ENCODE measurements around the gene PODN.

Gene PODN

DNA sequence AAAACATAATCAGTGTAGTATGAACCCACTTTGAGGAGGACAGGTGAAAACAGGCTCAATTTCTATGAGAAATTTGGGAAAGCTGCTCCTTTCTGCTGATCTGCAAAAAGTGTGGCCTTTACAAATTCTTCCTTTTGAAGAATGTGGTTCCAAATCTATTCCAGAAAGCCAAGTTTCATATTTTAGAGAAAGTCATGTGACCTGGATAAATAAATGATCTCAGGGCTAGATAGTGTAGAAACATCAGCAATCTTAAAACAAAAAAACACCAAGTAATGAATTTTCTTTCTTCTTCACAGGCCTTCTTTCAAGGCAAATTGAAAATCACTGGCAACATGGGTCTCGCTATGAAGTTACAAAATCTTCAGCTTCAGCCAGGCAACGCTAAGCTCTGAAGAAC is 11.7 kb upstream of the PODN start:
- no peak for DNase-seq

DNA sequence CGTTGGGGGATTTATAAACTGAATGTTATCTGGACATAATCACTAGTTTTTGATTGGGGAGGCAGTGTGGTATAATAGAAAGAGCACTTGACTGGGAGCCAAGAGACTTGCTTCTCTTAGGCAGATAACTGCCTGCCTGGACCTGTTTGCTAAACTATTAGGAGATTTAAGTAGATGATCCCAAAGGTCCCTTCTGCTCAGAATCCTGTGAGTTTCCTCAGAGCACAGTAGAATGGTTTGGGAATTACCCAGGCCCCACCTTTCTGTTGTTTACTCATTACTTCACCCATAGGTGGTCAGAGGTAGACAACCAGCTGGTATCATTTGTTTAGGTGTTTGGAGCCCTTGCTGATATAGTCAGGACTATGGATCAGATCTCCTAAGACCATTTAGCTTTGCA is 10.3 kb upstream of the PODN start:
- DNase-seq, result no peak

DNA sequence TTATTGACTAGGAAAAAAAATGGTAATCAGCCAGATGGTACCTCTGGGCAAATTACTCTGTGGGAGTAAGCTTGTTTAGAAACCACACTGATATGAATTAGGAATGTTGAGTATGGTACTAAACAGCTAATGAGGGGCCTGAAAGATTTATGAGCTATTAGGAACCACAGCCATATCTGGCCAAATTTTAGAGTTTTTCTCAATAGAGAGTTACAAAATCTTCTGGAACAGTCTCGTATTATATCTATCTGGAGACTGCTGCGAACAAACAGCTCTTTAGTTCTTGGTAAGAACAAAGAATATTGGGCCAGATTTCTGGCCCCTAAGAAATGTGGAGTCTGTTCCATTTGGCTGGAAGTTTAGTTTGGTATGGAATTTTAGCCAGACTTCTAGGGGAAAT is 4.9 kb upstream of the PODN start:
- no peak for DNase-seq

DNA sequence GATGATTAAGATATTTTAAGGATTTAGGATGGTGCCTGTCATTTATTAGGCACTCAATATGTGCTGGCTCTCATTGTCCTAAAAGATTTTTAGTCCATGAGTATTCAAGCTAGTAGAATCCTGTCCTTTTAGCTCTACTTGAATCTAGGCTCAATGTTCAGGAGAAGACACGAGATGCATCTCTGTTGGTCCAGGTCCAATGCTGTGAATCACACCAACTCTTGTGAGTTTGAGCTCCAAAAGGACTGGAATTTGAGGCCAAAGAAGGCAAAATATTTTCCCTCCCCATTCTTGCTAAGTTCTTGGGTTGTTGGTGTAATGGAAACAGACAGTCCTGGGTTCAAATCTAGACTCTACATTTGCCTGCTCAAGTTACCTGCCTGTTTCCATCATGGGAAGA is 1.4 kb upstream of the PODN start:
- no peak for DNase-seq

DNA sequence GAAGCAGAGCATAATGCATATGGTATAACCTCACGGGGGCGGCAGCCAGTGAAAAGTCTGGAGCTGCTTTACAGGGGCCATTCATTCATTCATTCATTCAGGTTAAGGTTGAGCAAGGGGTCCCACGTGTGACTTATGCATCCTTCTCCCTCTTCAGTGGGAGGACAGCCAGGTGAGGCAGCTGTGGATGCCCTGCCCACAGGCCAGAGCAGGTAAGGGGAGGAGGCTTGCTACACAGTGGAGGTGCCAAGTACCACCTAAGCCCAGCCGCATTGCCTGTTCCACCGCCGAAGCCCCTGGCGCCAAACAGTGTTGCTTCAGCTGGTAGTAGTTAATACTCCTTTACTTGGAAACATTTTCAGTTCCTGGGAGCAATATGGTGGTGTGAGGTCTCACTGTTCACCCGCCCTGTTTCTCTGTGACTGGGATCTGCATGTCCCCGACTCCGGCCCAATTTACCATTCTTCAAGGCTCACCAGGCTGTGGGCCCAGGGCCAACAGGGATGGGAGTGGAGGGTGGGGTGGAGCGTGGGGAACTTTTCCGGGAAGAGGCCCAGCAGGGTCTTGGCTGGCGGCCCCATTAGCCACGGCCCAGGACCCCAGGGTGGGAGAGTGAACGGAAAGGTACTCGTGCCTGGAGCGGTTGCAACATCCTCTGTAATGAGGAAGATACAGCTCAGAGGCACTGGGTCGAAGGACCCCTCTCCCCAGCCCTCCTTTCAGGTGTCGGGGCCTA is 722 bp upstream of the PODN start:
- no peak for DNase-seq

DNA sequence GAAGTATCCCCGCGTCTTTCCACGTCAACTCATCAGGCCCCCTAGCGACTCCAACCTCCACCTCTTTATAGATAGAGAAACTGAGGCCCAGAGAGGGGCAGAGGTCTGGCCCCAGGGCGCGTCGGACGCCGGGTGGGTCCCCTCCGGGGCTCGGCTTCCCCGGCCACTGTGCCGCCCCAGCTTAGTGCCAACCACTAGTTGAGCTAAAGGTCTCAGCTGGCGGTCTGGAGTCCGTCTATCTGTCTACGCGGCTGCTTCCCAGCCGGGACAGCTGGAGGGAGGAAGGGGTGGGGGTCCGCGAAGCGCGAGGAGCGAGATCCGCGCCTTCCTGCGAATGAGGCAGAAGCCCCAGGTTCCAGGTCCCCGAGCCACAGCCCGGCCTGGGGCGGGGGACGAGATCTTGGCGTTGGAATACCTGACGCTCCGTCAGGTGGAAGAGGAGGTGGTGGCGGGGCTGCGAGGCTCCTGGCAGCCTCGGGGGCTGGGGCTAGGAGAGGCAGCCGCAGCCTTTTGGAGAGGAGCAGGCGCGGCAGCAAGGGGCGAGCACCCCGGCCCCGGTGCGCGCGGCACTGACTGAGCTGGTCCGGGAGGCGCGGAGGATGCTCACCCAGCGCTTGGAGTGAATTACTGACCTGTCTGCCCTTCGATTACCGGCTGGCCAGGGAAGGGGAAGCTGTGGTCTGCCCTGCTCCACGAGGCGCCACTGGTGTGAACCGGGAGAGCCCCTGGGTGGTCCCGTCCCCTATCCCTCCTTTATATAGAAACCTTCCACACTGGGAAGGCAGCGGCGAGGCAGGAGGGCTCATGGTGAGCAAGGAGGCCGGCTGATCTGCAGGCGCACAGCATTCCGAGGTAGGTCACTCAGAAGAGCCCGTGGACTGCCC is 937 bp downstream of the PODN start:
- DNase-seq, result no peak

DNA sequence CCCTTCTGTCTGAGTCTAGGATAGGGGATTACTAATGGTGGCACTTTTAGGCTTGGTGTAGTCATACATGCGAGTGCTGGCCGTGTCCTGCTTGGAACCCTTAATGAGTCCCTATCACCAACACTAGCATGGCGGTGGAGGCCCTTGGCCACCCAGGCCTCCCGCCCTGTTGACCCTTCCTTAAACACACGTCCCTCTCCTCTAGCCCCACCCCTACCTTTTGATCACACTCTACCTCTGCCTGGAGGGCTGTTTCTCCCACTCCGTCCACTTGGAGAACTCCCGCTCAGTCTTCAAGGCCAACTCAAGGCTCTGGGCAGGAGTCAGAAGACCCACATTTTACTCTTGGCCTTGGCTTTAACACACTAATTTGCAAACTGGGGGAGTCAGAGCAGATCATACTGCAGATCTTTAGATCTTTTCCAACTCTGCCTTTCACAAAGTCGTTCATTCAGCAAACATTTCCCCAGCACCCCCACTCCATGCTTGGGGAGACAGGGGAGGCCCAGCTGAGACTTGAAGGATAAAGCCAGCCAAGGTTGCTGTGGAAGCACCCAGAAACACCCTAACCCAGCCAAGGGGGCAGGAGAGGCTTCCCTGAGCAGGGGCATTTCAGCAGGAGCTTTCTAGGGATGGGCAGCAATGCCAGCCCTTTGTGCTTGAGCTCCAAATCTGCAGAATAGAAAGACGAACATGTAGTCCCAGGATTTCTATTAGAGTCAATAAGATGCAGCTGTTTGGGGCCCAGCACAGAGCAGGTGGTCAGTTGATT is 1.9 kb downstream of the PODN start:
- no peak for DNase-seq

DNA sequence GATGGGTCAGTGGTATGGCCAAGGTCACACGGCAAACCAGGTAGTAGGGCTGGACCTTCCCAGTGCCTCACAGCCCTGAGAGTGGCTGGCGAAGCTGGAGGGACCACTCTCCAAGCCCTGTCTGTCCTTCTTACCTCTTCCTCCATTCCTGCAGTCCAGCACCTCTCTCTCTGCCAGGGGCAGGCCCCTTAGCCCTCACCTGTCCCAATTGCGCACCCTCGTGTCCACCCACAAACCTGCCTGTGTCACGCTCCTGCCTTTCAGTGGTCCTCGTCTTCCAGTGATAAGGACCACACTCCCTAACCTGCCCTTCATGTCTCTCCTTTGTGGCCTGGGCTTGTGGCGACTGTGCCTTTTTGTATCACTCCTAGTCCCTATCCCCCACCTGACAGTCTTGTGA is 3.4 kb downstream of the PODN start:
- no peak for DNase-seq

DNA sequence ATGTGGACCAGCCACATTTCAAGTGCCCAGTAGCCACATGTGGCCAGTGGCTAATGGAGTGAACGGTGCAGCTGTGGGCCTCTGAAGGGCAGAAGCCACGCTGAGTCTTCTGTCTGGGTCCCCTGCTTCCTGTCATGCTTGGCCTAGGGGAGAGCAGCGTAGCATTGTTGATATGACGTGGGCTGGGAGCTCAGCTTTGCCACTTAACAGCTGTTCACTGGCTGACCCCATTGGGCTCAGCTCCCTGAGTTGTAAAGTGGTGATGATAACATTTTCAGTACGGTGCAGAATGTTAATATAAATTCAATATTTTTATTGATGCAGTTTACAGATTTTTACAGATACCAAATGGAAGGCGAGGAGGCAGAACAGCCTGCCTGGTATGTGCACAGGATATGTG is 4.5 kb downstream of the PODN start:
- no peak for DNase-seq

DNA sequence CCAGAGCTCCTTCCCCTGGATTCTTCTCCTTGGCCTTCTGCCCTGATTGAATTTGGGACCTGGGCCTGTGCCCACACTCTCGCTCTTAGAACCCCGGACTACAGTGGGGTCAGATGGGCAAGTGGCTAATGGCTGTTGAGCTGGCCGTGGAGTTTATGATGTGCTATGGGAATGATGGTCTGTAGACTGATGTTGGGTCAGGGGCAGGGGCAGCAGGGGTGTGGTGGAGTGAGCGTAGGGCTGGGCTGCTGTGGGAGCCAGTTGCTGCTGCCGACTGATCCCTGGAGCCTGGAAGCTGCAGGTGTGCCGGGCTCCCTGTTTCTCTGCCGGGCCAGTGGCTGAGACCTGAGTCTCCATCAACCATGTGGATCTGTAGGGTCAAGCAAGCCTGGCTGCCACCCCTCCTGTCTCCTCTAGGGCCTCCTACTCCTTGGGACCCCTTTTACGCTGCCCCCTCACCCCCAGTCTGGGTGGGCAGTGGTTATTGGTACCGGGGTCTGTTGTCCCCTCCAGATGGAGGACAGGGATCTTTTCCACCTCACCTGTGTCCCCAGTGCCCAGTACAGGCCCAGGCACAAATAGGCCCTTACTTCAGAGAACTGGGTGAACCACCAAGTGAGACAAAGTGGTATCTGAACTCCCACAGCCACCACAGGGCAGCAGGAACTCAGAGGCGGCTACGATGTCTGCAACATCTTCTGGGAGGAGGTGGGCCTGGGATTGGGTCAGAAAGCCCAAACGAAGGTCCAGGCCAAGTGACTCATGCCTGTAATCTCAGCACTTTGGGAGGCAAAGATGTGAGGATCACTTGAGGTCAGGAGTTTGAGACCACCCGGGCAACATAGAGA is 5.1 kb downstream of the PODN start:
- DNase-seq, result no peak

DNA sequence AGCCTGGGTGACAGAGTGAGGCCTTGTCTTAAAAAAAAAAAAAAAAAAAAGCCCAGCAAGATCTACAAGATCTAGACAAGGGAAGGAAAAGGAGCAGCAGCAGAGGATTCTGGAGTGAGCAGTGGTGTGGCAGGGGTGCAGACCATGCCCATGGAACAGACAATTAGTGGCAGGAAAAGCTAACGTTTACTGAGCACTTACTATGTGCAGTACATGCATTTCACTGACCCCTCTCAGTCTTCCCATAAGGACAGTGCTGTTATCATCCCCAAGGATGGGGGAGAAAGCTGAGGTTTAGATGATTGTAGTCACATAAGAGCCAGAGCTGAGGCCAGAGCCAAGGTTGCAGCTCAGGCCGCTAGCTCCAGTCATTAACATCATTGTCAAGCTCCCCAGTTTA is 5.9 kb downstream of the PODN start:
- DNase-seq, result no peak

DNA sequence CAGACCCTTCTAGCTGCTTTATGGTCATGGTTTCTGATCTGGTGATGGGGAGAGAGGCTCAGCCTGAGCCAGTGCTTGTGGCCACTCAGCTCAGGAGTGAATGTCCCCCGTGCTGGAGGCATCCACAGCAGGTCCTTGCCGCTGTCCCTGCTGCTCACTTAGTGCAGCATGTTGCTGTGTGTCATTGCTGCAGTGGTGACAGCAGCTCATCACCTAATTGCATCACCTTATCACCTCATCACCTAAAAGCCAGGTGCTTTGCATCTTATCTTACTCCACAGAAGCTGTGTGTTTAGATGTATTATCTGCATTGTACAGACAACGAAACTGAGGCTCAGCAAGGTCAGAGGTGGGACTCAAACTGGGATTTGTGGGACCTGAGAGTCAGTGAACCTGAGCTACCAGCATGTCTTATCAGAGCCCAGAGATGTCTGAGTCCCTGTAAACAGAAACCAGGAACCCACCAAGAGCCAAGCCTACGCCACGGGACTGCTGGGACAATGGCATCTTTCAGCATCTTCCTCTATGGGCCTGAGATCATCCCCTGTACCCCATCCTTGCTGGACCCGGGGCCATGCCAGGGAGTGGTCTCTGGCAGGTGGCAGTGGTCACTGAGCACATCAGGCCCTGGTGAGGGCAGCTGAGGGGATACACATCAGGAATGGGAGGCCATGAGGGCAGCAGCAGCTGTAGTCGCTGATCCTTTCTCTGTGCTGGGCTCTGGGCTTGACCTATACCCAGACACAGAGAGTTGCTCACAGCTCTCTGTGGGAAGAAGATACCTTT is 6.5 kb downstream of the PODN start:
- no peak for DNase-seq

DNA sequence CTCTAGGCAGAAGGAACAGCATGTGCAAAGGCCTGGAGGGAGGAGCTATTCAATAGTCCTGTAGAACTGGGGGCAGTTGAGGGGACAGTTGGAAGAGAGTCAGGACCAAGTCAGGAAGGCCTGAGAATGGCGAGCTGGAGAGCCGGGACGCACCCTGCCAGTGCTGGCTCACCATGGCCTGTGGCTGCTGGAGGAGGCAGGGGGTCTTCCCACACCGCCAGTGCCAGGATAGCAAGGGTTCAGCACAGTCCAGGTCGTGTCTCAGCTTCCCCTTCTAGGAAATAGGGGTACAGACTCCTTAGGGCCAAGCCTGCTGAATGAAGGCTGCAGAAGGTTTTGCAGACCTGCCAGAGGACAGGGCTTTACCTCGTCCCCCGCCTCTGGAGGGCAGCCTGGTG is 7.3 kb downstream of the PODN start:
- DNase-seq, result no peak

DNA sequence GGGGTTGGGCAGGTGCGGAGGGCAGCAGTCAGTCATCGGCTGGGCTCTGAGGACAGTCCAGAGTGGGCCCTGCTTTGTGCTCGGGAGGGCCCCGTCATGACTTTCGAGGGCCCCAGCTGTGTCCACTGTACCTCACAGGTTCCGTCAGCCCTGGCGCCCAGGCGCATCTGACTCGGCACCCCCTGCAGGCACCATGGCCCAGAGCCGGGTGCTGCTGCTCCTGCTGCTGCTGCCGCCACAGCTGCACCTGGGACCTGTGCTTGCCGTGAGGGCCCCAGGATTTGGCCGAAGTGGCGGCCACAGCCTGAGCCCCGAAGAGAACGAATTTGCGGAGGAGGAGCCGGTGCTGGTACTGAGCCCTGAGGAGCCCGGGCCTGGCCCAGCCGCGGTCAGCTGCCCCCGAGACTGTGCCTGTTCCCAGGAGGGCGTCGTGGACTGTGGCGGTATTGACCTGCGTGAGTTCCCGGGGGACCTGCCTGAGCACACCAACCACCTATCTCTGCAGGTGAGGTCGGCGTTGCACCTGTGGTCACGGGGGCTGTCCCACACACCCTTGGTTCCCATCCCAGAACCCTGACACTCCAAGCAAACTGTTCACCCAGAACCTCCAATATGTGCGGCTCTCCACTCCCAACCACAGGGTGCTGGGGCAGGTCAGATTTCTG is 7.8 kb downstream of the PODN start:
- DNase-seq, result no peak

DNA sequence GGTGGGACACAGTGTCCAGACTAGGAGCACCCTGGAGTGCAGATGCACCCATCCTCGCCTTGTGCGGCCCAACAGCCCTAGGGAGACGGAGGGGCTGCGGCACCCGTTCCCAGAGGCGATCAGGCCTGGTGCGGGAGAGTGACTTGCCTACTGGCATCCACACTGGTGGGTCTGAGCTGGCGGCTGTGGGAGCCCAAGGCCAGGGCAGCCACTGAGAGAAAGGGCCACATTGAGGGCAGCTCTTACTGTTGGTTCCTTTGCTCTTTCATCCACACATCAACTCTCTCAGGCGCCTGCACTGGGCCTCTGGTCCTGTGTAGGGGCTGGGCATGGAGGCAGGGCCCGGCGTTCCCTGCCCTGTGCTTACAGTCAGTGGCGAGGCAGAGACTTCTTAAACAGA is 8.6 kb downstream of the PODN start:
- no peak for DNase-seq

DNA sequence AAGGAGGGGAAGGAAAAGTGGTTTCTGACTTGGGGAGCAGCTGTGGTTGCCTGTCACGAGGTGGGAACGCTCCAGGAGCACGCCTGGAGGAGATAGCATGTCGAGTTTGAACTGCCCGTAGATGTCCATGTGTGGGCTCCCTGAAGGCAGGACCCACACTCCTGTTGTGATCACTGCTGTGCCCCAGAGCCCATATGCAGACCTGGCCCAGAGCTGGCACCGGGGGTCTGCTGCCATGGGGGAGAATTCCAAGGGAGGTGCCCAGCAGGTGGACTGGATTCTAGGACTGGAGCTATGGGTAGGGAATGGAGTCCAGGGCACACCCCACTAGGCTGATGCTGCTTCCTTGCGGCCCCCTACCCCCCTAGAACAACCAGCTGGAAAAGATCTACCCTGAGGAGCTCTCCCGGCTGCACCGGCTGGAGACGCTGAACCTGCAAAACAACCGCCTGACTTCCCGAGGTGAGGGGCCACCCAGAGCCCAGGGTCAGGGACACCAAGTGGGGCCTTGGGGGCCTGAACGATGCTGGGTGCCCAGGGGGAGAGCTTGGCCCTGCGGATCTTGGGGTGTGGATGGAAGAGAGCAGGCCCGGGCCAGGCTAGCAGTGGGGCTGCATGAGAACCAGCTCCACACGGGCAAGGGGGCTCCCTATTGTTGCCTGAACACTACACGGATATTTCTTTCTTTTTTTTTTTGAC is 9.3 kb downstream of the PODN start:
- no peak for DNase-seq

DNA sequence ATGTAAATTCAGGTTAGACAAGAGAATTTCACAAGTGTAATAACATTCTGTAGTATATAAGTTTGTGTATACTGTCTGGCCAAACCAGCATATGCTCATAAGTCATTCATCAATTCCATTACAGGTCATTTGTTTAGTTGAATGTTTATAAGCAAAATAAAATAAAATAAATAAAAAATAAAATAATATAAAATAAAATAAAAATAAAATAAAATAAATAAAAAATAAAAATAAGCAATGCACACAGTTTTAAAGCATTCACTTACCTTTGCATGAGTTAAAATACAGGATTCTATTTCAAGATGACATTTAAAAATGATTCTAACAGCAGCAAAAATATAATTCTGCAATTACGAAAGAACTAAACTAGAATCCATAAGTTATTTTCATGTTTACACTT is 9.9 kb downstream of the PODN start:
- DNase-seq, result no peak

DNA sequence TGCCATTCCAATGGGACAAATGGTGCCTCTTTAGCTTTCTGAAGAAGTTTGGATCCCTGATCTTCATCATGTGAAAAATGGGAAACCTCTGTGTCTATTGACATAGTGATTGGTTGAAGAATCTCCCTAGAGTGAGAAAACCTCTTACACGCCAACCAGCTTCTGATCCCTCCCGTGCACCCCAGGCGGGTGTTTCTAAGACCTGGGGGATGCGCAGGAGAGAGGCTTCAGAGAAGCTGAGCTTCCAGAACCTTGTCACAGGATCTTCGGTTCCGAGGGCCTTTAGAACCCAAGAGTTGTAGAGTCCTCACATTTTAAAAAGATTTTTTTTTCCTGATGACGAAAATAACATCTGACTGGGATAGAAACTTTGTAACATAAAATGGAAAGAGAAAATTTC is 11.3 kb downstream of the PODN start:
- DNase-seq, result no peak

DNA sequence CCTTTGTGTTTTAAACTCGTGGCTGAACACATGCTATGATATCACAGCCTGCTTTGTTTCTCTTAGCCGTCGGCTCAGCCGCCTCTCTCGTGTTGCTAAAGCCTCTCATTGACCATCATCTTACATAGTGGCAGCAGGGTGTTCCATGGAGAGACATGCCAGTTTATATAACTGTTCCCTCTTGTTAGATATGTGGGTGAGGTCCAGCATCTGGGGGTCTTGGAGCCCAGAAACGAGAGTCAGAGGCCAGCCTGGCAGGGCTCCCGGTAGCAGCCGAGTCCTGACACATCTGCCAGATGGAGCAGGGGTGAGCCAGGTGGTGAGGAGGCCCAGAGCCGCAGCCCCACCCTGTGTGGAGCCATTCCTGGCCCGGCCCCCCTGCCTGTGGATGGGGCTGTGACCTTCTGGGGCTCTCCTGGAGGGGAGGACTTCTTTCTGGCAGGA is 11.9 kb downstream of the PODN start:
- peak in 3 of 14 donors; percentile 7 to 18 (median 9) for DNase-seq
